Measurements from ENCODE around the gene XXYLT1.

GRCh38 chr3:195176776-195177175 is 94.2 kb downstream of the XXYLT1 start:
- TF ChIP-seq RAD21 (IDR thresholded peaks at IDR 0.05; ENCODE audit: low read length), result no peak
- no peak for TF ChIP-seq CTCF (conservative IDR thresholded peaks at IDR 0.05; ENCODE audit: low read depth, low read length)
- no peak for TF ChIP-seq POLR2A (IDR thresholded peaks at IDR 0.05; ENCODE audit: low read depth, low read length)
- no peak for TF ChIP-seq MXI1 (IDR thresholded peaks at IDR 0.05; ENCODE audit: borderline replicate concordance, low read depth, low read length)
- TF ChIP-seq BHLHE40 (IDR thresholded peaks at IDR 0.05; ENCODE audit: low read depth, low read length), result no peak
- TF ChIP-seq RCOR1 (IDR thresholded peaks at IDR 0.05; ENCODE audit: insufficient replicate concordance, low read length), result no peak
- TF ChIP-seq CHD1 (IDR thresholded peaks at IDR 0.05; ENCODE audit: low read depth, low read length), result no peak
- no peak for TF ChIP-seq CEBPB (IDR thresholded peaks at IDR 0.05; ENCODE audit: low read depth, low read length)
- TF ChIP-seq MAFK (IDR thresholded peaks at IDR 0.05; ENCODE audit: low read depth, low read length), result no peak
- TF ChIP-seq MAZ (IDR thresholded peaks at IDR 0.05; ENCODE audit: borderline replicate concordance, low read depth, low read length), result no peak
- no peak for TF ChIP-seq FOS (IDR thresholded peaks at IDR 0.05; ENCODE audit: low read depth, low read length)
- TF ChIP-seq SMC3 (IDR thresholded peaks at IDR 0.05; ENCODE audit: low read depth, low read length), result no peak
- no peak for TF ChIP-seq USF2 (IDR thresholded peaks at IDR 0.05; ENCODE audit: low read depth, low read length)

Measured in IMR-90 (cell line).